IMR-90 (cell line): ENCODE data around the gene SAYSD1. TPM values are rescaled to one million over a fixed set of nuclear protein-coding genes. Genes with fewer than 3 reads are reported as not detected.

ENCODE experiments used
- ATAC-seq: fragments of 200-7000 bp; cut with Tn5 transposase; 2 replicates; pipeline ENCODE4 v1.9.1; 2020; ENCODE audit warnings: low read depth, mild to moderate bottlenecking, moderate library complexity
- BruUV-seq: library from RNA; stranded (reverse); fragments of 400-500 nt; replicated peaks from 2 replicates; lab custom pipeline; 2021; lab: Mats Ljungman, UMichigan
- CTCF ChIA-PET: fragments of 300-600 bp; formaldehyde crosslinking; extraction: SDS; loops from one replicate; lab custom pipeline; 2021; ENCODE audit warnings: antibody characterized with exemption; lab: Yijun Ruan, JAX
- POLR2A ChIA-PET: fragments of 300-600 bp; sonication (Branson Sonifier 250); formaldehyde crosslinking; loops from one replicate; lab custom pipeline; 2022; ENCODE audit warnings: antibody characterized with exemption; ENCODE audit not compliant: unreplicated experiment; lab: Charles Lee
- DNase-seq: peaks from one replicate; pipeline ENCODE4 v3.0.0; 2013
- H2AFZ ChIP-seq: replicated peaks from 2 replicates; pipeline ENCODE3; 2013; ENCODE audit warnings: low read length, mild to moderate bottlenecking; ENCODE audit not compliant: poor library complexity
- H2AK5ac ChIP-seq: 2 replicates; pipeline ENCODE4 v1.6.1; 2013; ENCODE audit warnings: low read depth, low read length, inconsistent platforms
- H2AK9ac ChIP-seq: replicated peaks from 2 replicates; pipeline ENCODE3; 2013; ENCODE audit warnings: mild to moderate bottlenecking, low read depth, low read length, moderate library complexity; ENCODE audit not compliant: poor library complexity
- H2BK120ac ChIP-seq: 2 replicates; pipeline ENCODE4 v1.6.1; 2013; ENCODE audit warnings: low read depth, low read length, inconsistent platforms
- H2BK15ac ChIP-seq: 3 replicates; pipeline ENCODE4 v1.6.1; 2013; ENCODE audit warnings: low read depth, low read length, inconsistent platforms
- H2BK20ac ChIP-seq: 2 replicates; pipeline ENCODE4 v1.6.1; 2013; ENCODE audit warnings: low read depth, mild to moderate bottlenecking, inconsistent platforms, low read length, moderate library complexity
- H2BK5ac ChIP-seq: 2 replicates; pipeline ENCODE4 v1.6.1; 2013; ENCODE audit warnings: mild to moderate bottlenecking, low read depth, low read length, inconsistent platforms; ENCODE audit not compliant: poor library complexity, severe bottlenecking
- H3K14ac ChIP-seq: replicated peaks from 2 replicates; pipeline ENCODE4 v1.6.1; 2013; ENCODE audit warnings: low read depth, low read length, inconsistent platforms
- H3K18ac ChIP-seq: 2 replicates; pipeline ENCODE4 v1.6.1; 2013; ENCODE audit warnings: low read depth, low read length, control low read depth
- H3K23ac ChIP-seq: 2 replicates; pipeline ENCODE4 v1.6.1; 2013; ENCODE audit warnings: low read depth, low read length, inconsistent platforms
- H3K27ac ChIP-seq: 2 replicates; pipeline ENCODE4 v1.5.1; 2013; ENCODE audit warnings: mild to moderate bottlenecking, control low read depth, low read length; ENCODE audit not compliant: insufficient read depth
- H3K27me3 ChIP-seq: 2 replicates; pipeline ENCODE4 v1.6.1; 2013; ENCODE audit warnings: low read length; ENCODE audit not compliant: control insufficient read depth, insufficient read depth
- H3K36me3 ChIP-seq: 2 replicates; pipeline ENCODE4 v1.6.1; 2013; ENCODE audit warnings: low read length, mixed read lengths; ENCODE audit not compliant: control insufficient read depth, insufficient read depth
- H3K4ac ChIP-seq: 2 replicates; pipeline ENCODE4 v1.6.1; 2013; ENCODE audit warnings: low read depth, low read length, inconsistent platforms
- H3K4me1 ChIP-seq: 2 replicates; pipeline ENCODE4 v1.6.1; 2013; ENCODE audit warnings: low read length, mixed read lengths; ENCODE audit not compliant: control insufficient read depth, insufficient read depth
- H3K4me2 ChIP-seq: 2 replicates; pipeline ENCODE4 v1.6.1; 2013; ENCODE audit warnings: low read depth, mild to moderate bottlenecking, control low read depth, low read length, moderate library complexity
- H3K4me3 ChIP-seq: 2 replicates; pipeline ENCODE4 v1.5.1; 2013; ENCODE audit warnings: low read depth, mild to moderate bottlenecking, control low read depth, low read length, moderate library complexity; ENCODE audit not compliant: insufficient read depth
- H3K56ac ChIP-seq: 2 replicates; pipeline ENCODE4 v1.6.1; 2013; ENCODE audit warnings: low read length, inconsistent platforms; ENCODE audit not compliant: insufficient read depth; ENCODE audit errors: extremely low read depth
- H3K79me1 ChIP-seq, 2 experiments: 2 replicates each; pipeline ENCODE4 v1.6.1; 2013; ENCODE audit warnings: low read length in 2 of 2, inconsistent platforms in 1 of 2, low read depth in 1 of 2
- H3K9ac ChIP-seq: 2 replicates; pipeline ENCODE4 v1.6.1; 2013; ENCODE audit warnings: low read depth, low read length, control low read depth
- H3K9me1 ChIP-seq: 2 replicates; pipeline ENCODE4 v1.6.1; 2013; ENCODE audit warnings: low read length, inconsistent platforms; ENCODE audit not compliant: insufficient read depth
- H3K9me3 ChIP-seq: 2 replicates; pipeline ENCODE4 v1.6.1; 2013; ENCODE audit warnings: low read length; ENCODE audit not compliant: control insufficient read depth, insufficient read depth
- H4K20me1 ChIP-seq: 2 replicates; pipeline ENCODE4 v1.6.1; 2013; ENCODE audit warnings: low read length, inconsistent platforms; ENCODE audit not compliant: insufficient read depth
- H4K5ac ChIP-seq: 2 replicates; pipeline ENCODE4 v1.6.1; 2013; ENCODE audit warnings: mild to moderate bottlenecking, low read depth, low read length, control low read depth
- H4K8ac ChIP-seq, 2 experiments: 2 replicates each; pipeline ENCODE4 v1.6.1; 2013; ENCODE audit warnings: low read depth in 2 of 2, low read length in 2 of 2, control low read depth in 1 of 2, inconsistent platforms in 1 of 2
- H4K91ac ChIP-seq: 2 replicates; pipeline ENCODE4 v1.6.1; 2013; ENCODE audit warnings: low read depth, low read length, inconsistent platforms; ENCODE audit not compliant: insufficient read depth
- BHLHE40 ChIP-seq: fragments of 150-350 bp; IDR thresholded peaks from 2 replicates; pipeline ENCODE4 v1.6.1; 2016; ENCODE audit warnings: mild to moderate bottlenecking, low read depth, low read length
- CEBPB ChIP-seq: IDR thresholded peaks from 2 replicates; pipeline ENCODE4 v1.6.1; 2012; ENCODE audit warnings: low read depth, low read length, improper control_type of control experiment
- CHD1 ChIP-seq: IDR thresholded peaks from 2 replicates; pipeline ENCODE4 v1.6.1; 2012; ENCODE audit warnings: low read depth, low read length, improper control_type of control experiment
- ELK1 ChIP-seq: fragments of 150-350 bp; IDR thresholded peaks from 2 replicates; pipeline ENCODE4 v1.6.1; 2016; ENCODE audit warnings: low read depth, mild to moderate bottlenecking, low read length, moderate library complexity, borderline replicate concordance
- FOS ChIP-seq: fragments of 150-350 bp; IDR thresholded peaks from 2 replicates; pipeline ENCODE4 v1.6.1; 2016; ENCODE audit warnings: low read depth, low read length
- MAFK ChIP-seq: IDR thresholded peaks from 2 replicates; pipeline ENCODE4 v1.6.1; 2012; ENCODE audit warnings: low read depth, low read length, improper control_type of control experiment
- NFE2L2 ChIP-seq: fragments of 150-350 bp; IDR thresholded peaks from 2 replicates; pipeline ENCODE4 v1.6.1; 2016; ENCODE audit warnings: low read depth, mild to moderate bottlenecking, low read length
- POLR2A ChIP-seq: IDR thresholded peaks from 2 replicates; pipeline ENCODE4 v1.6.1; 2012; ENCODE audit warnings: mild to moderate bottlenecking, low read depth, low read length
- RCOR1 ChIP-seq: IDR thresholded peaks from 2 replicates; pipeline ENCODE4 v1.6.1; 2012; ENCODE audit warnings: mild to moderate bottlenecking, low read length, improper control_type of control experiment; ENCODE audit not compliant: insufficient replicate concordance
- RFX5 ChIP-seq: IDR thresholded peaks from 2 replicates; pipeline ENCODE4 v1.8.0; 2012; ENCODE audit warnings: low read depth, mild to moderate bottlenecking, low read length, moderate library complexity
- USF2 ChIP-seq: fragments of 150-350 bp; IDR thresholded peaks from 2 replicates; pipeline ENCODE4 v1.6.1; 2017; ENCODE audit warnings: mild to moderate bottlenecking, antibody characterized with exemption, low read length, low read depth
- WGBS, 2 experiments: methylation state at CpG; one replicate each; pipeline versions ENCODE4 v1.1.5 to v1.1.7; 2013; ENCODE audit warnings: missing lambda C conversion rate in 2 of 2; ENCODE audit not compliant: insufficient read length in 1 of 2; ENCODE audit errors: extremely low coverage in 2 of 2; 5-methylcytosine and 5-hydroxymethylcytosine counted together
- dilution Hi-C: fragments of 300-500 bp; cut with HindIII; formaldehyde crosslinking; loops from one replicate; pipeline ENCODE4 v1.14.3; 2018; ENCODE audit warnings: low sequenced_read_pairs; ENCODE audit not compliant: unreplicated experiment
- in situ Hi-C: fragments of 300-500 bp; cut with MboI; formaldehyde crosslinking; loops from 3 replicates; pipeline ENCODE4 v1.14.3; 2019; ENCODE audit warnings: low sequenced_read_pairs, inconsistent platforms, mixed read lengths
- intact Hi-C: fragments of 100-400 bp; cut with micrococcal nuclease; formaldehyde crosslinking; loops from 2 replicates; pipeline ENCODE4 v1.10.0; 2022
- polyA plus RNA-seq, 3 experiments: library from polyadenylated mRNA; depleted of rRNA; stranded (reverse); fragments of >200 nt; gene quantifications; 2 replicates each; pipeline ENCODE4 v1.2.3, GENCODE V29; 2012; ENCODE audit warnings: low replicate concordance in 1 of 3
- total RNA-seq: library from RNA; depleted of rRNA; stranded (reverse); fragments of >200 nt; gene quantifications from 2 replicates; pipeline ENCODE4 v1.2.3, GENCODE V29; 2012

SAYSD1 gene
- total and polyA plus RNA-seq, 2 of the 4 experiments (the other 2 are of a cell fraction), result 5.7 to 5.9 TPM

GRCh38 chr6:39157511-39157910 lies 42.5 kb upstream of the SAYSD1 start:
- no TSS peak for BruUV-seq
- Histone ChIP-seq H4K91ac (no peak overlapping the region), H3K18ac (no peak overlapping the region), H3K27ac (no peak overlapping the region), H2BK5ac (no peak overlapping the region), H3K9ac (no peak overlapping the region), H3K27me3 (no peaks in the 10 kb centered on the region), H3K9me1 (no peaks in the 10 kb centered on the region), H3K56ac (no peak overlapping the region), H2BK120ac (no peak overlapping the region), H4K20me1 (no peaks in the 10 kb centered on the region), H3K14ac (no peak overlapping the region), H3K9me3 (no peaks in the 10 kb centered on the region), H4K8ac (no peak overlapping the region), H3K4me1 (no peaks in the 10 kb centered on the region), H2BK15ac (no peak overlapping the region), H2AFZ (no peak overlapping the region), H2BK20ac (no peak overlapping the region), H3K36me3 (no peaks in the 10 kb centered on the region), H4K5ac (no peak overlapping the region), H2AK9ac (no peak overlapping the region), H3K79me1 (no peaks in the 10 kb centered on the region), H3K23ac (no peak overlapping the region), H3K4me3 (no peak overlapping the region), H2AK5ac (no peak overlapping the region), H3K4me2 (no peak overlapping the region), H3K4ac (no peak overlapping the region)
- DNase-seq (no peak), ATAC-seq (no peak)
- CTCF ChIA-PET, result no interaction called here
- in situ Hi-C loops (no loop called here), dilution Hi-C loops (no loop called here), intact Hi-C loops (no loop called here)
- TF ChIP-seq POLR2A, result no peak
- no peak for TF ChIP-seq BHLHE40
- TF ChIP-seq NFE2L2, result no peak
- no peak for TF ChIP-seq FOS
- TF ChIP-seq CHD1, result no peak
- TF ChIP-seq RFX5, result no peak
- TF ChIP-seq ELK1, result no peak
- TF ChIP-seq RCOR1, result no peak
- no peak for TF ChIP-seq USF2
- TF ChIP-seq CEBPB, result no peak
- no peak for TF ChIP-seq MAFK
- POLR2A ChIA-PET, result no interaction called here
- WGBS, 2 experiments, result no CpG with 5 or more reads among the region's 3 CpGs
